ENCODE data around the gene TTLL12.

The TTLL12 gene

GRCh38 chr22:43136801-43137200 is 50.1 kb downstream of the TTLL12 start:
- no peak for DNase-seq (ENCODE audit: low read depth, low spot score)
- no peak overlapping the region for H3K27ac ChIP-seq

GRCh38 chr22:43136255-43136654 is 50.7 kb downstream of the TTLL12 start:
- no peak overlapping the region for H3K27ac ChIP-seq
- DNase-seq (ENCODE audit: low read depth, low spot score), result no peak

- no peak for DNase-seq (ENCODE audit: low read depth, low spot score)
- H3K27ac ChIP-seq, result no peak overlapping the region
Measured at GRCh38 chr22:43135565-43135964, 51.4 kb downstream of the TTLL12 start.

GRCh38 chr22:43134553-43134952 is 52.4 kb downstream of the TTLL12 start:
- H3K27ac ChIP-seq, result no peak overlapping the region
- DNase-seq (ENCODE audit: low read depth, low spot score), result no peak

GRCh38 chr22:43133401-43133800 is 53.5 kb downstream of the TTLL12 start:
- no peak for DNase-seq (ENCODE audit: low read depth, low spot score)
- H3K27ac ChIP-seq, result no peak overlapping the region

GRCh38 chr22:43131773-43132501 is 55.0 kb downstream of the TTLL12 start:
- DNase-seq (ENCODE audit: low read depth, low spot score), result no peak

GRCh38 chr22:43129426-43130425 is 57.2 kb downstream of the TTLL12 start:
- no peak overlapping the region for H3K27ac ChIP-seq
- DNase-seq (ENCODE audit: low read depth, low spot score), result no peak

More at GRCh38 chr22:43131773-43132501, 55.0 kb downstream of the TTLL12 start:
- no peak overlapping the region for H3K27ac ChIP-seq

- no peak for DNase-seq (ENCODE audit: low read depth, low spot score)
- no peak overlapping the region for H3K27ac ChIP-seq
Measured at GRCh38 chr22:43128928-43129424, 58.0 kb downstream of the TTLL12 start.

- H3K27ac ChIP-seq, result peak overlapping the region; percentile 87
- no peak for DNase-seq (ENCODE audit: low read depth, low spot score)
Measured at GRCh38 chr22:43128116-43128515, 58.8 kb downstream of the TTLL12 start.

- DNase-seq (ENCODE audit: low read depth, low spot score), result no peak
- peak overlapping the region; percentile 87 for H3K27ac ChIP-seq
Measured at GRCh38 chr22:43127166-43127908, 59.6 kb downstream of the TTLL12 start.

- no peak for DNase-seq (ENCODE audit: low read depth, low spot score)
- peak overlapping the region; percentile 87 for H3K27ac ChIP-seq
Measured at GRCh38 chr22:43126501-43127165, 60.3 kb downstream of the TTLL12 start.

GRCh38 chr22:43118953-43119458 is 67.9 kb downstream of the TTLL12 start:
- no peak overlapping the region for H3K27ac ChIP-seq
- no peak for DNase-seq (ENCODE audit: low read depth, low spot score)

GRCh38 chr22:43118024-43118849 is 68.7 kb downstream of the TTLL12 start:
- H3K27ac ChIP-seq, result no peak overlapping the region
- DNase-seq (ENCODE audit: low read depth, low spot score), result no peak

- no peak overlapping the region for H3K27ac ChIP-seq
- no peak for DNase-seq (ENCODE audit: low read depth, low spot score)
Measured at GRCh38 chr22:43116932-43117331, 70.0 kb downstream of the TTLL12 start.
